ENCODE measurements around the gene VPS16. TPM values are rescaled to one million over a fixed set of nuclear protein-coding genes. Genes with fewer than 3 reads are reported as not detected.

VPS16 gene
- total and polyA plus RNA-seq, 2 donors (not counting 1 experiment from before 2014, with no cell fraction given) = 32.9 to 46.1 TPM

- H4K20me1 ChIP-seq (ENCODE audit: control insufficient read depth, extremely low read depth, insufficient read depth, low read length) = no peaks in the 10 kb centered on the region
- no peaks in the 10 kb centered on the region for H3K9me3 ChIP-seq (ENCODE audit: control insufficient read depth, insufficient read depth, low read depth, low read length)
- no peak for TF ChIP-seq EZH2 (IDR thresholded peaks at IDR 0.05; ENCODE audit: low read length, missing control alignments)
- TF ChIP-seq, protein P1, sequence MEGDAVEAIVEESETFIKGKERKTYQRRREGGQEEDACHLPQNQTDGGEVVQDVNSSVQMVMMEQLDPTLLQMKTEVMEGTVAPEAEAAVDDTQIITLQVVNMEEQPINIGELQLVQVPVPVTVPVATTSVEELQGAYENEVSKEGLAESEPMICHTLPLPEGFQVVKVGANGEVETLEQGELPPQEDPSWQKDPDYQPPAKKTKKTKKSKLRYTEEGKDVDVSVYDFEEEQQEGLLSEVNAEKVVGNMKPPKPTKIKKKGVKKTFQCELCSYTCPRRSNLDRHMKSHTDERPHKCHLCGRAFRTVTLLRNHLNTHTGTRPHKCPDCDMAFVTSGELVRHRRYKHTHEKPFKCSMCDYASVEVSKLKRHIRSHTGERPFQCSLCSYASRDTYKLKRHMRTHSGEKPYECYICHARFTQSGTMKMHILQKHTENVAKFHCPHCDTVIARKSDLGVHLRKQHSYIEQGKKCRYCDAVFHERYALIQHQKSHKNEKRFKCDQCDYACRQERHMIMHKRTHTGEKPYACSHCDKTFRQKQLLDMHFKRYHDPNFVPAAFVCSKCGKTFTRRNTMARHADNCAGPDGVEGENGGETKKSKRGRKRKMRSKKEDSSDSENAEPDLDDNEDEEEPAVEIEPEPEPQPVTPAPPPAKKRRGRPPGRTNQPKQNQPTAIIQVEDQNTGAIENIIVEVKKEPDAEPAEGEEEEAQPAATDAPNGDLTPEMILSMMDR (conservative IDR thresholded peaks at IDR 0.05 in 1 of 2, IDR thresholded peaks at IDR 0.05 in 1 of 2; ENCODE audit: low read depth in 1 of 2, low read length in 2 of 2) = no peak
- H3K4me2 ChIP-seq (ENCODE audit: extremely low read depth, insufficient read depth, low read length) = no peak overlapping the region
- no peak overlapping the region for H3K9ac ChIP-seq (ENCODE audit: insufficient read depth, low read length)
- no peak overlapping the region for H2AFZ ChIP-seq (ENCODE audit: low read length)
- H3K79me2 ChIP-seq (ENCODE audit: control insufficient read depth, insufficient read depth, low read length) = peaks cover 11% of the 10 kb centered on the region
- H3K27me3 ChIP-seq (ENCODE audit: control insufficient read depth, insufficient read depth, low read length) = no peaks in the 10 kb centered on the region
- peak overlapping the region in 1 of 4 experiments; percentile 26 for H3K4me3 ChIP-seq (replicated peaks in 1 of 4; ENCODE audit: control extremely low read depth in 1 of 4, insufficient read depth in 1 of 4, low read depth in 3 of 4, low read length in 4 of 4)
- no peak overlapping the region for H3K27ac ChIP-seq (ENCODE audit: insufficient read depth, low read length)
- no peak for DNase-seq (ENCODE audit: low read depth in 2 of 2)
- peaks cover 10% of the 10 kb centered on the region for H3K36me3 ChIP-seq (ENCODE audit: control insufficient read depth, insufficient read depth, low read length)
- H3K4me1 ChIP-seq (ENCODE audit: control insufficient read depth, extremely low read depth, insufficient read depth, low read length) = no peaks in the 10 kb centered on the region
These were observed 1.5 kb upstream of the VPS16 start for GRCh38 chr20:2838847-2839671.

- Histone ChIP-seq H3K36me3 (ENCODE audit: control insufficient read depth, insufficient read depth, low read length) (peaks cover 10% of the 10 kb centered on the region), H3K9ac (ENCODE audit: insufficient read depth, low read length) (no peak overlapping the region), H3K9me3 (ENCODE audit: control insufficient read depth, insufficient read depth, low read depth, low read length) (no peaks in the 10 kb centered on the region), H3K4me3 (replicated peaks in 1 of 4; ENCODE audit: control extremely low read depth in 1 of 4, insufficient read depth in 1 of 4, low read depth in 3 of 4, low read length in 4 of 4) (peak overlapping the region in 3 of 4 experiments; percentile 26 to 89 (median 73)), H3K4me1 (ENCODE audit: control insufficient read depth, extremely low read depth, insufficient read depth, low read length) (no peaks in the 10 kb centered on the region), H3K4me2 (ENCODE audit: extremely low read depth, insufficient read depth, low read length) (peak overlapping the region; percentile 73), H3K79me2 (ENCODE audit: control insufficient read depth, insufficient read depth, low read length) (peaks cover 11% of the 10 kb centered on the region), H4K20me1 (ENCODE audit: control insufficient read depth, extremely low read depth, insufficient read depth, low read length) (no peaks in the 10 kb centered on the region), H3K27ac (ENCODE audit: insufficient read depth, low read length) (peak overlapping the region; percentile 96), H3K27me3 (ENCODE audit: control insufficient read depth, insufficient read depth, low read length) (no peaks in the 10 kb centered on the region), H2AFZ (ENCODE audit: low read length) (peak overlapping the region; percentile 94)
- no peak for DNase-seq (ENCODE audit: low read depth in 2 of 2)
- TF ChIP-seq, protein P1 (conservative IDR thresholded peaks at IDR 0.05 in 1 of 2, IDR thresholded peaks at IDR 0.05 in 1 of 2; ENCODE audit: low read depth in 1 of 2, low read length in 2 of 2) = no peak
These were observed 810 bp upstream of the VPS16 start for GRCh38 chr20:2839732-2840137.

DNA sequence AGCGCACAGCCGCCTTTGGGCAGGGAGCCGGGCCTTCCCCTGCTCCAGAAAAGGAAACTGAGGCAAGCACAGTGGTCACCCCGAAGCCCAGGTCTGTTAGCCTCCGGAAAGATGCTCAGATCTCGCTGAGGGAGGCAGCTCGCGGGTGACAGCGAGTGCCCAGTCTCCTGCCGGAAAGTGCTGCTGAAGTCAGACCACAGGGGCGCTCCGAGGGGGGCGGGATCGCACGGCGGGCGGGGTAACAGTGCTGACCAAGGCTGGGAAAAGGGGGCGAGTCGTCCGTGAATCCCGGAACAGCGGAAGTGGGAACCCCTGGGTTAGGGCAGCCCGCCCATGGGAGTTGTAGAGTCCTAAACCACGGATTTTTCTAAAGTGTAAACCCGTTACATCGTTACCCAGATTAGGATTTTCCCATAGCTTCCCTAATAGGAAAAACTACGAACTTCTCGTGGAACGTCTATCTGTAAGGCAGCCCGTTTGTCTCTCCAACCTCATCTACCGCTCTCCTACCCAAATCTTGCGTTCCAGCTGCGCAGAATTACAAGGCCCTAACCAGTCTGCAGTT, 504 bp downstream of the VPS16 start:
- DNase-seq (ENCODE audit: low read depth in 2 of 2) = peak; percentile 72 to 76
- Histone ChIP-seq H3K27me3 (ENCODE audit: control insufficient read depth, insufficient read depth, low read length) (no peaks in the 10 kb centered on the region), H3K4me3 (replicated peaks in 1 of 4; ENCODE audit: control extremely low read depth in 1 of 4, insufficient read depth in 1 of 4, low read depth in 3 of 4, low read length in 4 of 4) (peak overlapping the region; percentile 63 to 92 (median 78)), H3K79me2 (ENCODE audit: control insufficient read depth, insufficient read depth, low read length) (peaks cover 11% of the 10 kb centered on the region), H3K27ac (ENCODE audit: insufficient read depth, low read length) (peak overlapping the region; percentile 96), H3K36me3 (ENCODE audit: control insufficient read depth, insufficient read depth, low read length) (peaks cover 7% of the 10 kb centered on the region), H2AFZ (ENCODE audit: low read length) (peak overlapping the region; percentile 78), H4K20me1 (ENCODE audit: control insufficient read depth, extremely low read depth, insufficient read depth, low read length) (no peaks in the 10 kb centered on the region), H3K9ac (ENCODE audit: insufficient read depth, low read length) (peak overlapping the region; percentile 82), H3K9me3 (ENCODE audit: control insufficient read depth, insufficient read depth, low read depth, low read length) (no peaks in the 10 kb centered on the region), H3K4me2 (ENCODE audit: extremely low read depth, insufficient read depth, low read length) (peak overlapping the region; percentile 86), H3K4me1 (ENCODE audit: control insufficient read depth, extremely low read depth, insufficient read depth, low read length) (no peaks in the 10 kb centered on the region)
- TF ChIP-seq, protein P1 (conservative IDR thresholded peaks at IDR 0.05 in 1 of 2, IDR thresholded peaks at IDR 0.05 in 1 of 2; ENCODE audit: low read depth in 1 of 2, low read length in 2 of 2) = no peak
- TF ChIP-seq EZH2 (IDR thresholded peaks at IDR 0.05; ENCODE audit: low read length, missing control alignments) = no peak

All from fibroblast of lung (primary cell).